Posterior vena cava (tissue), 2 donors: ENCODE measurements around the gene PET117. TPM values are rescaled to one million over a fixed set of nuclear protein-coding genes. Genes with fewer than 3 reads are reported as not detected.
"Not testable (repeated sequence)": the region's sequence is repeated elsewhere in the genome, so short reads cannot be mapped to it uniquely, and the experiment has no call there.

Source experiments
- DNase-seq: peaks from one replicate; pipeline ENCODE4 v3.0.0-alpha.2; 2020; ENCODE audit warnings: low spot score
- intact Hi-C, 2 donors: fragments of 100-400 bp; cut with DNase I; formaldehyde crosslinking; loops; one replicate each; pipeline versions ENCODE4 v1.14.1 to v1.14.2; 2022 to 2023
- long read RNA-seq, 2 donors: library from polyadenylated mRNA; unstranded; transcript quantifications; one replicate each; pipeline ENCODE4 v2.0.0, GENCODE V29; 2020 to 2021
- total RNA-seq, 2 donors: library from RNA; stranded (reverse); fragmentation: NEBNext Ultra II Directional; extraction: Animal tissue kit (Norgen Biotek cat#: 25700); gene quantifications; one replicate each; pipeline ENCODE4 v1.2.1, GENCODE V29; 2021
- donor health status: DM: yes; HTN: yes; CAD: no.
- donor health status: DM: yes; HTN: yes; CAD: no.

The PET117 gene, protein sequence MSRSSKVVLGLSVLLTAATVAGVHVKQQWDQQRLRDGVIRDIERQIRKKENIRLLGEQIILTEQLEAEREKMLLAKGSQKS
- total RNA-seq = 1 to 10 TPM; 9.6 to 9.9 TPM
- long read RNA-seq, donor 1, partial matches to known transcripts = 0 of 4 reads
- long read RNA-seq, donor 1, other reads (novel, unspliced or antisense) = 0 of 4 reads
- long read RNA-seq, donor 2, transcript PET117-201 (2 exons, 1,141 nt) = major isoform, 22 of 24 reads
- long read RNA-seq, donor 2, partial matches to known transcripts = 0 of 24 reads
- long read RNA-seq, donor 2, other reads (novel, unspliced or antisense) = 2 of 24 reads

DNA sequence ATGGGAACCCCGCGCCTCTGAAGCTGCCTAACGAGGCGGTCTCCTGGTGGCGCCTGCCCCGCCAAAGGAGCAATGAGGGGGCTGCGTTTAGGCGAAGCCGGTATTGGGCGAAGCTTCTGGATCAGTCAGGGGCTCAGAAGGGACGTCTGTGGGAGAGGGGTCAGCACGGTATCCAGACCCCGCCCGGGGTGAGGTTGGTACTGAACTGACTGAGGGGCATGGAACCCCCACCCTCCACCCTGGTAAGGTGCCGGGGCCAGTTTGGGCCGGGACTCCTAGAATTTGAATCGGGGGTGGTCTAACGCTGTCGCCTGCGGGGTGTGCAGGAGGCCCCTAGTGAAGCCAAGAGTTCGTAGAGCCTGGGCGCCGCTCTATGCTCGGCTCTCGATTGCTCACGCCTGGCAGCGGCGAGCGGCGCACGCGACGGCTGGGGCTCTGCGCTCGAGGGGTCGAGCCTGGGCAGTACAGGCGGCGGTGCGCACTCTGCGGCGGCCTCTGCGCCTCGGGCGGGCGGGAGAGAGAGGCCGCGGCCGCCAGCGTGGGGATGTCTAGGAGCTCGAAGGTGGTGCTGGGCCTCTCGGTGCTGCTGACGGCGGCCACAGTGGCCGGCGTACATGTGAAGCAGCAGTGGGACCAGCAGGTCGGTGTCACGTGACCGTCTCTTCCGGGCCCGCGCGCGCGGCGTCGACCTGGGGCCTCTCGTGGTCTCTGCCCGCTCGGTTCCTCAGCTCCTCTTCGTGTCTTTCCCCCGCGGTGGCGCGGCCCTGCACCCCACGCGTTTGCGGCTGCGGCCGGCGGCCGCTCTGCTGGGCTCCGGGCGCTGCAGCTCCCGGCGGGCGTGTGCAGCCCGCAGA lies at the start of gene PET117, which contains the start of gene KAT14:
TSS of gene PET117 (plus strand) at position 452 of the 854 bp plus-strand sequence. CDS start at position 545, 93 bp downstream.
TSS of gene KAT14 (plus strand) at position 452 of the 854 bp plus-strand sequence. CDS start 4,798 bp downstream, outside the sequence.
- peak; percentile 98 for DNase-seq
- intact Hi-C loops = no loop called here

DNA sequence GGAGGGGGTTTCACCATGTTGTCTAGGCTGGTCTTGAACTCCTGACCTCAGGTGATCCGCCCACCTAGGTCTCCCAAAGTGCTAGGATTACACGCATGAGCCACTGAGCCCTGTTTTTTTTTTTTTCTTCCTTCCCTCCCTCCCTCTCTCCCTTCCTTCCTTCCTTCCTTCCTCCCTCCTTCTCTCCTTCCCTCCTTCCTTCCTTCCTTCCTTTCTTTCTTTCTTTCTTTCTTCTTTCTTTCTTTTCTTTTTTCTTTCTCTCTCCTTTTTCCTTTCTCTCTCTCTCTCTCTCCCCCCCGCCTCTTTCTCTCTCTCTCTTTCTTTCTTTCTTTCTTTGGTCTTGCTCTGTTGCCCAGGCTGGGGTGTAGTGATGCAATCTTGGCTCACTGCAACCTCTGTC lies 49.4 kb upstream of the PET117 start:
- DNase-seq, intact Hi-C loops: not testable (repeated sequence)

DNA sequence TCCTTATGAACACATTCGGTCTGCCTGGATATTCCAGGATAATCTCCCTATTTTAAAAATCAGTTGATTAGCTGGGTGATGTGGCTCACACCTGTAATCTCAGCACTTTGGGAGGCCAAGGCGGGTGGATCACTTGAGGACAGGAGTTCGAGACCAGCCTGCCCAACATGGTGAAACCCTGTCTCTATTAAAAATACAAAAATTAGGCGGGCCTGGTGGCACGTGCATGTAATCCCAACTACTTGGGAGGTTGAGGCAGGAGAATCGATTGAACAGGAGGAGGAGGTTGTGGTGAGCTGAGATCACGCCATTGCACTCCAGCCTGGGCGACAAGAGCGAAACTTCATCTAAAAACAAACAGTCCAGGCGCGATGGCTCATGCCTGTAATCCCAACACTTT lies 48.8 kb upstream of the PET117 start:
- intact Hi-C loops, DNase-seq: not testable (repeated sequence)

DNA sequence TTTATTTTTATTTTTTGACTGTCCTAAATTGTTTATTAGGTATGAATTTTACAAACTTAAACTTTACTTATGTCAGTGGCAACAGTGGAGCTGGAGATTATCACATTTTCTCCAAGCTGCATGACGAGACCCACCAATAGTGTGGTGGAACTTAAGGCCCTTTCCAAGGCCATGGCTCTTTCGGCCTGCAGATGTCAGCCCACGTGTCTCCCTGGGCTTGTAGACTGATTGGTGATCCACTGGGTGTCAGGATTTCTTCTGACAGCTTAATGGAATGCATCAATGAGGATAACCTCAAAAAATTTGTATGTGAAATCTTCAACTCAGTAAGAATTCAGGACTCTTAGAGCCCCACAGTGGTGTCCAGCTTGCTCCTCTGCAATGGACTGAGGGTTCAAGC lies 47.6 kb upstream of the PET117 start:
- no peak for DNase-seq
- intact Hi-C loops = no loop called here

DNA sequence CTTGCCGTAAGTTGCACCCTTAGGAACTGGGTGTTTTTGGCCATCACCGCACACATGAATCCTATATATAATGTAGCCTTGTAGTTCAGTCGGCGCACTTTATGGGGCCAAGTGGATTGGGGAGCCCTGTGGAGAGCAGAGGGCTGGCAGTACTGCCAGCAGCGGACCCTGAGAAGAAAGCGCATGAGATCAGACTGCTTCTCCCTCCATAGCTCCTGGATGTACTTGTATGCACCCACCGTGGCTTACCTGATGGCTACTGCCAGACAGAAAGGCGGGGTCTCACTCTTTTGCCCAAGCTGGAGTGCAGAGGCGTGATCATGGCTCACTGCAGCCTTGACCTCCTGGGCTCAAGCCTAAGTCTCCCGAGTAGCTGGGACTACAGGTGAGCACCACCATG lies 47.2 kb upstream of the PET117 start:
- intact Hi-C loops = no loop called here

DNA sequence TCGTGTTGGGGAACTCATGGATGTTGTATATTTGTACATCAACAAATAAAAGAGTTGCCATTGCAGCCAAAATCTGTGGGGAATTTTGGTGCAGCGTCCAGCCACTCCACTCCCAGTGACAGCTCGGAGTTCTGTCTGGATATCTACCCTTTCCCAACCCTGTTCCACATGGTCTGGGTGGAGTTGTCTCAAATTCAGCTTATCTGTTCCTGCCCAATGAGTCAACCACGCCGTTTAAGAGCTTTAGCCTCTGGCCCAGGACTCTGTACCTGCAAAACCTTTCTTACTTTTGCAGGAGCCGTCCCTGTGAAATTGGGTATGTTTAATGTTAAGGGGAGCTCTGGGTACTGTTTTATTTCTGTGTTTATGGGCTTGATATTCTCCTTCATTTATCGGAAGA lies 46.0 kb upstream of the PET117 start:
- DNase-seq = no peak
- intact Hi-C loops = no loop called here

More for the DNA sequence above, 47.2 kb upstream of the PET117 start:
- no peak for DNase-seq

DNA sequence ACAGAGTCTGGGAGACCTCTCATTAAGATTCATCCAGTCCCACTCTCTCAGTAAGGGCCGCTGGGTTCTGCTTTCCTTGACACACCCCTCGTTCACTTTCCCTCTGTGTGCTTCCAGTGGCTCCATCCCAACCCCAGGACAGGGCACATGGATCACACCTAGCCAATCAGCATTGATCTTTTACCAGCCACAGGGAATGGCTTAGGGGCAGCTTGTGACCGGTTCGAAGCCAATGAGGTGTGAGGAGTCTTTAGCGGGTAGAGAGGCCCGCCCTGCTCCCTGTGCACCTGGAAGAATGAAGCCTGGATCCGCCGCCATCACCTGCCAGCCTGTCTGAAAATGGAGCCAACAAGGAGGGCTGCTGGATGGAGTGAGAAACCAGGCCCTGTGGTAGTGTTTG lies 44.8 kb upstream of the PET117 start:
- DNase-seq = no peak
- intact Hi-C loops = no loop called here

DNA sequence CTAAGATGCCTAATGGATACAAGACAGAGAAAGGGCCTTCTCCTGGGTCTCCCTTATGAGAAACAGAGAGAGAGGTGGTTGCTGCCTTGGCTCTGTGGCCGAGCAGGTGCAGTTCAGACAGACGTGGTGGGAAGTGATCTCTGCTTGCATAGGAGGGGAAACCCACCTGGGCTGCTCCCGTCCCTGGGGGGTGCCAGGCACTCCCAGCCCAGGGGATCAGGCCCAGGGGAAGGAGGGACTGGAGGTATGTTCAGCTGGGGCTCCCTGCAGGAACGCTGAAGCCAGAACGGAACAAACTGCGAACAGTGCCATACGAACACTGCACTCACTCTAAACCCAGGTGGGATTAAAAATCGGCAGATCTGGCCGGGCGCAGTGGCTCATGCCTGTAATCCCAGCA lies 44.3 kb upstream of the PET117 start:
- DNase-seq = no peak

DNA sequence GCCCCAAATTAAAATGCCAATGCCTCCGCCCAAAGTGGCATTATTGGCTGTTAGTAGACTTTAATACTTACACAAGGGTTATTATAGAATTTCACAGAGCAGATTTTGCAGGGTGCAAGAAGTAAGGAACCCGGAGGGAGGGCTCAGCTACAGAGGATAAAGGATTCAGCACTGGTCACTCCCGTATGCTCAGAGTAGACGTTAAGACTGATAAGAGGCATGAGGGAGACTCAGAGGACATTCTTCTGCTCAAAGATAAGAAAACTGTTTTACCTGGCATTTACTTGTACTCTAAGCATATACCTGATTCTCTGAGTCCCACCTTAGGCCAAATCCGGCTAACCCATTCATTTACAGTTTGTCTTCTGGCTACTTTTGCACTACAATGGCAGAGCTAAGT lies 43.5 kb upstream of the PET117 start:
- intact Hi-C loops = no loop called here
- no peak for DNase-seq

More for the DNA sequence above, 44.3 kb upstream of the PET117 start:
- intact Hi-C loops = no loop called here

DNA sequence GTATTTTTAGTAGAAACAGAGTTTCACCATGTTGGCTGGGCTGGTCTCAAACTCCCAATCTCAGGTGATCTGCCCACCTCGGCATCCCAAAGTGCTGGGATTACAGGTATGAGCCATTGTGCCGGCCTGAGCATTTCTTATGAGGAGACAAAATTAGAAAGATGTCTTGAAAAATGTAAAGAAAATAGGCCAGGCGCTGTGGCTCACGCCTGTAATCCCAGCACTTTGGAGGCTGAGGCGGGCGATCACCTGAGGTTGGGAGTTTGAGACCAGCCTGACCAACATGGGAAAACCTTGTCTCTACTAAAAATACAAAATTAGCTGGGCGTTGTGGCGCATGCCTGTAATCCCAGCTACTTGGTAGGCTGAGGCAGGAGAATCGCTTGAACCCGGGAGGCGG lies 37.1 kb upstream of the PET117 start:
- intact Hi-C loops, DNase-seq: not testable (repeated sequence)

DNA sequence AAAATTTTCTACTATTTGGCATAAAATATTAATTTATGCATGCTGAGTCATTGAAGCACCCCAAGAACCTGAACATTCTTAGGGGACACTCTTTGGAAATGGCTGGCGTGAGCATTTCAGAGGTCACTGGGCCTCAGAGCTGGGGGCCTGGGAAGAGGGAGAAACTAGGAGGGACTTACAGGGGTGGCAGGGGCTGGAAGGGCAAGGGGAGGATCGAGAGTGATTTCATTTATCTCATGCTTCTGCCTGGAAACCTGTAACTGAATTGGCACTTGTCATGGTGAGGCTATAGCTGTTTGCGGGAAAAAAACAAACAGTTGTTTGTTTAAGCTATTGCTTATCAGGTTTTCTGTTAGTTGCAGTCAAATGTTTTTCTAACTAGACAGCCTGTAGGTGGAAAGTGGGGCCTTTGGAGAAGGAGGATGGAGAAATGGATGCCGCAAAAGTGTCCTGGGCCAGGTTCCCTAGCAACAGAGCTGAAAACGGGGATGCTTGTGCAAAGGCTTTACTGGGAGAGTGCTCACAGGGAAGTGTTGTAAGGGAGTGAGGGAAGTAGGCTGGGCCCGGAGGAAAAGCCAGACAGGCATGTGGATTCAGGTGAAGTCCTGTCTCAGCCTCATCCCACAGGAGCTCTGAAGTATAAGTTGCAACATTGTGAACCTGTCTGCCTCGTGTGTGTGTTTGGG lies 36.4 kb upstream of the PET117 start:
- DNase-seq = no peak
- intact Hi-C loops = no loop called here

DNA sequence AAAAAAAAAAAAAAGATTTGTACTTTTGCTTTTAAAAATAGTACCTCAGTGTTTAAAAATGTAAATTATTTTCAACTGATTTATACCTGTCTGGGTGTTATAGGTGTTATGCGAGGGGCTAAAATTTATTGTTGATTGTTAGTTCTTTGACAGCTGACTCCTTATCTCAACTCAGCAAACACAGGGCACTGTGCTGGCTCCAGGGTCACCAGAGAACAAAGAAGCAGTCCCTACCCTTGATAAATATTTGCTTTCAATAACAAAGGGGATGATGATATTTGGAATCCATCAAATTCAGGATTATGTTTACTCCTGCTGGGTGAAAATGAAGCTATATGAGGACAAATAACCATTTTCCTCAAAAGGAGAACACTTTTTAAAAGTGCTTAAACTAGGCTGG lies 34.2 kb upstream of the PET117 start:
- intact Hi-C loops = no loop called here
- DNase-seq = no peak

DNA sequence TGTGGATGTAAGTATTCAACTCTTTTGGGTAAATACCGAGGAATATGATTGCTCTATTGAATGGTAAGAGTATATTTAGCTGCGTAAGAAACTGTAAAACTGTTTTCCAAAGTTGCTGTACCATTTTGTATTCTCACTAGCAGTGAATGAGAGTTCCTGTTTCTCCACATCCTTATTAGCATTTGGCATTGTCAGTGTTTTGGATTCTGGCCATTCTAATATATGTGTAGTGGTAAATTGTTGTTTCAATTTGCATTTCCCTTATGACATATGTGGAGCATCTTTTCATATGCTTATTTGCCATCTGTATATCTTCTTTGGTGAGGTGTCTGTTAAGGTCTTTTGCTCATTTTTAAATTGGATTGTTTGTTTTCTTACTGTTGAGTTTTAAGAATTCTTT lies 29.3 kb upstream of the PET117 start:
- intact Hi-C loops = no loop called here

DNA sequence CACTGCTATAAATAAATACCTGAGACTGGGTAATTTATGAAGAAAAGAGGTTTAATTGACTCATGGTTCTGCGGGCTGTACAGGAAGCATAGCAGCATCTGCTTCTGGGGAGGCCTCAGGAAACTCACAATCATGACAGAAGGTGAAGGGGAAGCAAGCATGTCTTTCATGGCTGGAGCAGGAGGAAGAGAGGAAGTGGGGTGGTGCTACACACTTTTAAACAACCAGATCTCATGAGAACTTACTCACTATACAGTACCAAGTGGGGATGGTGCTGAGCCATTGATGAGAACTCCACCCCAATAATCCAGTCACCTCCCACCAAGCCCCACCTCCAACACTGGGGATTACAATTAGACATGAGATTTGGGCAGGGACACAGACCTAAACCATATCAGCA lies 9.1 kb upstream of the PET117 start:
- intact Hi-C loops, DNase-seq: not testable (repeated sequence)

More for the DNA sequence above, 29.3 kb upstream of the PET117 start:
- no peak for DNase-seq

DNA sequence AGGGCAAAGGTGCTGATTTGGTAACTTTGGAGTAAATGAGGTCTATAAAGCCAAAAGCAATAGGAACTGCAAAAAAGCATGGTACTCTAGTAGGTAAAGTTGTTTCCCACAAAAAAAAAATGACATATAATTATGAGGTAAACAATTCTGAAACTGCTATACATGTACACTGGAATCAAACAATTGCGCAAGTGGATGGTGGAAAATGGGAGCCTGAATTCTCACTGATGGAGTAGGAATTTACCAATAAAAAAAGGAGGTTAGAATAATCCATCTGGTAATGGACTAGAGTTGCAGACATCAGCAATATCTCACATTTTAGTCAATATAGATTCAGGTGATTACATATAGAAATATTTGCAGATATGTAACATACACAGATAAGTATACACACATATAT lies 5.0 kb upstream of the PET117 start:
- no peak for DNase-seq
- intact Hi-C loops = no loop called here

DNA sequence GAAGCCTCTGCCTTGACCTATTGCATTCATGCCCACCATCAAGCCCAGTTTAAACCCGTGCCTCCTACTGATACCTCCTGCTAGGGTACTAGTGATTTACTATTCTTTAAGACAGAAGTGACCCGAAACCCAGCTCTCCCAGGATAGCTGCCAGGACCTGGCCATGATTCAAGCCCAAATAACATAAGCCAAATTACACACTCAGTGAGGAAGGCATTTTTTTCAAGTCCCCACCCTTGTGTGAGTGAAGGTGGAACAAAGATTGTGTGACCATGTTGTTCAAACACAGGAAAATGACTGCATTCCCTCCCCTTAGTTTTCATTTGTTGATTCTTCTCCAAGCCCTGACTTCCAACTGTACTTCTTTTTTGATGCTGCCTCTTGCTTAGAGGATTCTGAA lies 3.7 kb upstream of the PET117 start:
- intact Hi-C loops = no loop called here
- no peak for DNase-seq

DNA sequence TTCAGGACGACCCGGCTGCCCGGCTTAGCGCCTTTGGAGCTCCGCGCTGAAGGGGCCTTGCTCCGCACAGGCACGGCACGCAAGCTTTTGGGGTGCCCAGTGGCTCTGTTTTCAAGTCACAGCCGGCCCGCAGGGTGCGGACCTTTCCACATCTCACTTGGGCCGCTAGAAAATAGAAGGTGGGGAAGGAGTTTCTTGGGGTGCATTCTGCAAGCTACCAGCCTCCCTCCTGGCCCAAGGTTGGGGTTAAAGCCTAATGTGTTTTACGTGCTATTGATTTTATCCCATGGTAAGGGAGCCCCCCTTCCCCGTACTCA lies 561 bp downstream of the PET117 start:
- intact Hi-C loops = no loop called here
- no peak for DNase-seq

DNA sequence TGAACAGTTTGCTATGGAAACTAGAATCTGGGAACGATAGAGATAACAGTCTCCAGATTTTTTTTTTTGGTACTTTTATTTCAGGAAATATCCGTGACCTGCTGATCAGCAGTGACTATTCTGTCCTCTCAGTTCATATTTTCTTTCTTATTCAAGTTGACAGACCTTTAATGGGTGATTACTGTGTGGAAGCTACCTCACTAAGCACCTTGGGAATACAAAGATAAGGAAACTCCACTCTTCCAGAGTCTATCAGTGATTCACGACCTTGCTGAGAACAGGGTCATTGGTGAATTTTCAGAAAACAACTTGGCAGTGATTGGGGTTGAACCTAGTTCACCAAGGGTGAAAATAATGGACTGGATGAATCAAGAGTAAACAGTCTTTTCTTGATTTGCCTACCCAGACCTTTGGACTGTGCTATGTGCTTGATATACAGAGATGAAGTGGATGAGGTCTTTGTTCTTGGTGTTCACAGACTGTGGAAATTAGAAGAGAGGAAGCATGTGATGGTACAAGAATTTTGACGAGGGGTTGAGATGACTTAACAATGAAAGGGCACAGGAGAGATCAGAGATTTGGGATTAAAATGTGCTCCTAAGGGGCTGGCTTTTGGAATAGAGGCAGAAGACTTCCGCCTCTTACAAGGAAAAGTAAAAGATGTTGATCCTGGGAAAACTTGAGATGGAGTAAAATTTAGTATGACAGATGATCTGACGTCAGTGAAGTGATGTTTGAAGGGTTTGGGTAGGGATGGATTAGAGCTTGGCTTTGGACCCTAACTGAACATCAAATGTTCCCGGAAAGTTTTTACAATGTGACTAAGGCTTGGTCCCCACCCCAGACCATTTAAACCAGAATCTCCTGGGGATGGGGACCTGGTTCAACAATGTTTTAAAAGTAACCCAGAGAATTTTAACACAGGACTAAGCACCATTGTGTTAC lies 1.2 kb downstream of the PET117 start:
- intact Hi-C loops = no loop called here

DNA sequence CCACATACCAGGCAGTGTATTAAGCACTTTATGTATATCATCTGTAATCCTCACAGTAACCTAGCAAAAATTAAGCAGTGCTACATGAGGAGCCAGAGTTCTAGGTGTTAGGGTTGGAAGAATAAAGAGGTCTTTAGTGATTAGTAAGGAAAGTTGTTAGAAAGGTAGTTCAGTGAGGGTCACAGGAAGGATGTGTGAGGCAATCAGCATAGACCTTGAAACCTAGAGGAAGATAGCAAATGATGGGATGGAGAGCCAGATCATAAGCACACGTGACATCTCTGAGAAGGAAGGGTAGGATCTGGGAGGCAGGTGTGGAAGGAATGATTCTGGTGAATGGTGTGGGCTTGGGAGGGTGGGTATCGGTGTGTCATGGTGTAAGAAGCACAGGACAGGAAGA lies 2.2 kb downstream of the PET117 start:
- no peak for DNase-seq
- intact Hi-C loops = no loop called here

More for the DNA sequence above, 1.2 kb downstream of the PET117 start:
- no peak for DNase-seq
